ENCODE results near the gene MTCL1. TPM values are rescaled to one million over a fixed set of nuclear protein-coding genes. Genes with fewer than 3 reads are reported as not detected.
"Not testable (repeated sequence)": the region's sequence is repeated elsewhere in the genome, so short reads cannot be mapped to it uniquely, and the experiment has no call there.

Gene MTCL1
- total RNA-seq, 1 experiment from 2014 or later = 28.3 TPM

DNA sequence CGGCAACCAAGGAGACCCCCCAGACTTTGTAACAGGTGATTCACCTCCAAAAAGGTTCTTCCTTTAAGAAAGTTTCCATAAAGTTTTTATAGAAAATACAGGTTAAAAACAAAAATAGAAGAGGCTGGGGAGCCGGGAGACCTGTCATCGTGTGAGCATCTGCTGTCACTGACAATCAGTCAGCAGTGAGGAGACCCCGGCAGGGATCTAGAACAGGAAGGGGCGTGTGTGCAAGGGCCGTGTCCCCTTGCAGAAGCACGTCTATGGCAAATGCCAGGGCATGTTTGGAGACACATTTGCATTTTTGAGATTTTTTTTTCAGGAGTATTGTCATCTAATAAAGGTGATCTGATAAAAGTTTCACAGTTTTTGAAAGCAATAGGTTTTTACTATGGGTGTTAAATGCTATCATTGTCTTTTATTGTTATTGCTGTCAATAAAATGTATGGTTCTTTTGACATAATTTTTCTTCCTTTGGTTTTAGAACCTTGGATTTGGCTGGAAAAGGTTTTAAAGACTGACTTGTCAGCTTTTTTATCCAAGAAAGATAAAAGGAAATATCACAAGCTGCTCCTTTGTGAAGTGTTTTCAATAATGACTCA is 52.1 kb downstream of the MTCL1 start:
- TF ChIP-seq, protein P1, sequence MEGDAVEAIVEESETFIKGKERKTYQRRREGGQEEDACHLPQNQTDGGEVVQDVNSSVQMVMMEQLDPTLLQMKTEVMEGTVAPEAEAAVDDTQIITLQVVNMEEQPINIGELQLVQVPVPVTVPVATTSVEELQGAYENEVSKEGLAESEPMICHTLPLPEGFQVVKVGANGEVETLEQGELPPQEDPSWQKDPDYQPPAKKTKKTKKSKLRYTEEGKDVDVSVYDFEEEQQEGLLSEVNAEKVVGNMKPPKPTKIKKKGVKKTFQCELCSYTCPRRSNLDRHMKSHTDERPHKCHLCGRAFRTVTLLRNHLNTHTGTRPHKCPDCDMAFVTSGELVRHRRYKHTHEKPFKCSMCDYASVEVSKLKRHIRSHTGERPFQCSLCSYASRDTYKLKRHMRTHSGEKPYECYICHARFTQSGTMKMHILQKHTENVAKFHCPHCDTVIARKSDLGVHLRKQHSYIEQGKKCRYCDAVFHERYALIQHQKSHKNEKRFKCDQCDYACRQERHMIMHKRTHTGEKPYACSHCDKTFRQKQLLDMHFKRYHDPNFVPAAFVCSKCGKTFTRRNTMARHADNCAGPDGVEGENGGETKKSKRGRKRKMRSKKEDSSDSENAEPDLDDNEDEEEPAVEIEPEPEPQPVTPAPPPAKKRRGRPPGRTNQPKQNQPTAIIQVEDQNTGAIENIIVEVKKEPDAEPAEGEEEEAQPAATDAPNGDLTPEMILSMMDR (IDR thresholded peaks at IDR 0.05; ENCODE audit: insufficient read depth in 1 of 2, low read depth in 1 of 2, low read length in 1 of 2, severe bottlenecking in 1 of 2, unreplicated experiment in 1 of 2) = no peak
- Mint-ChIP-seq H3K4me1 (ENCODE audit: low read depth, unreplicated experiment) (no peaks in the 10 kb centered on the region), H3K4me3 (ENCODE audit: unreplicated experiment) (no peak overlapping the region), H3K27me3 (ENCODE audit: insufficient read depth, unreplicated experiment) (no peaks in the 10 kb centered on the region), H3K9me3 (ENCODE audit: unreplicated experiment) (peaks cover 18% of the 10 kb centered on the region), H3K27ac (ENCODE audit: unreplicated experiment) (no peak overlapping the region), H3K36me3 (ENCODE audit: insufficient read depth, unreplicated experiment) (no peaks in the 10 kb centered on the region)
- ChIA-PET CTCF (no interaction called here), POLR2A (no interaction called here)
- Histone ChIP-seq H3K36me3 (ENCODE audit: control insufficient read depth, insufficient read depth, low read length) (no peaks in the 10 kb centered on the region; the same call in 1 of the 2 replicates), H3K4me1 (no peaks in the 10 kb centered on the region), H3K4me3 (ENCODE audit: low read depth, low read length) (no peak overlapping the region), H3K27me3 (replicated peaks; ENCODE audit: control insufficient read depth, insufficient read depth, low read length) (no peaks in the 10 kb centered on the region), H3K9me3 (0 out of 2 replicates have a peak, but pooled peaks cover 3% of the 10 kb centered on the region)
- intact Hi-C loops (cut with micrococcal nuclease; ENCODE audit: unreplicated experiment) = no loop called here
- no TSS peak for BruUV-seq (replicated peaks)
- no peak for DNase-seq

DNA sequence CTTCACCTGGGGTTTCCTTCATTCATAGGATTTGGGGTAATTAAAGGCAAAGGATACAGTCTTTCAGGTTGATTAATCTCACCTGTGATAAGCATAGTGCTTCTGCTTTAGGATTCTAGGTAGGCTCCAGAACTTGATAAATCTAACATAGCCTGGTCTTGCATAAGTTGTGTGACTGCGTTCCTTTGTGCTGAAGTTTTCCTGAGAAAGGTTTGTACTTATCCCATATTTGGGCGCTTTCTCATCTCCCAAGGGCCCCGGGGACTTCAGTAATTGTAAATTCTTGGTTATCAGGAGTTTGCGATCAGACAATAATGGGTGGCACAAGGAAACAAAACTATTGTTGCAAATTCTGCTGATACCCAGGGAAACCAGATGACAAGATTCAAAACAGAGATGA is 53.1 kb downstream of the MTCL1 start:
- H3K27ac Mint-ChIP-seq (ENCODE audit: unreplicated experiment) = no peak overlapping the region
- TF ChIP-seq, protein P1 (IDR thresholded peaks at IDR 0.05; ENCODE audit: insufficient read depth in 1 of 2, low read depth in 1 of 2, low read length in 1 of 2, severe bottlenecking in 1 of 2, unreplicated experiment in 1 of 2) = no peak
- no peaks in the 10 kb centered on the region for H3K36me3 Mint-ChIP-seq (ENCODE audit: insufficient read depth, unreplicated experiment)
- no peaks in the 10 kb centered on the region for H3K27me3 ChIP-seq (replicated peaks; ENCODE audit: control insufficient read depth, insufficient read depth, low read length)
- CTCF ChIA-PET = no interaction called here
- H3K9me3 Mint-ChIP-seq (ENCODE audit: unreplicated experiment) = peaks cover 18% of the 10 kb centered on the region
- no peaks in the 10 kb centered on the region for H3K4me1 ChIP-seq
- no TSS peak for BruUV-seq (replicated peaks)
- no peaks in the 10 kb centered on the region for H3K27me3 Mint-ChIP-seq (ENCODE audit: insufficient read depth, unreplicated experiment)
- POLR2A ChIA-PET = no interaction called here
- DNase-seq = no peak
- no peaks in the 10 kb centered on the region for H3K4me1 Mint-ChIP-seq (ENCODE audit: low read depth, unreplicated experiment)
- no peaks in the 10 kb centered on the region for H3K36me3 ChIP-seq (ENCODE audit: control insufficient read depth, insufficient read depth, low read length)
- H3K4me3 ChIP-seq (ENCODE audit: low read depth, low read length) = no peak overlapping the region
- 0 out of 2 replicates have a peak, but pooled peaks cover 3% of the 10 kb centered on the region for H3K9me3 ChIP-seq
- intact Hi-C loops (cut with micrococcal nuclease; ENCODE audit: unreplicated experiment) = no loop called here
- no peak overlapping the region for H3K4me3 Mint-ChIP-seq (ENCODE audit: unreplicated experiment)

DNA sequence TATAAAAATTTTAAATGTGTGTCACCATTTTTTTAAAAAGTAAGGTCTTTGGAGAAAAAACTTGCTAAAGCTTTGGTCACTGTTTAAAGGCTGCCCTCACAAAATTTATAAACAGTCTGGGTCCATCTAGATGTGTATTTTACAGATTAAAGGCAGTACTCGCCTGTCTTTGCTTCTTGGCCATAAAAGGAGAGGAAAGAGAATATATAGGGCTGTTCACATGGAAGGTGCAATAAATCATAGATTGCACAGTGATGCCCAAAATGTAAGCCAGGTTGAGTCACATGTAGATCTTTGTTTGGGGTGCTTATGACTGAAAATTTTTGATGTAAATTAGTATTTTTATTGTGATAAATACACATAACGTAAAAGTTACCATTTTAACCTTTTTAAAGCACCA is 55.6 kb downstream of the MTCL1 start:
- Histone ChIP-seq H3K4me1 (no peaks in the 10 kb centered on the region), H3K36me3 (ENCODE audit: control insufficient read depth, insufficient read depth, low read length) (no peaks in the 10 kb centered on the region), H3K4me3 (ENCODE audit: low read depth, low read length) (no peak overlapping the region), H3K9me3 (0 out of 2 replicates have a peak, but pooled peaks cover 3% of the 10 kb centered on the region), H3K27me3 (replicated peaks; ENCODE audit: control insufficient read depth, insufficient read depth, low read length) (no peaks in the 10 kb centered on the region)
- H3K36me3 Mint-ChIP-seq (ENCODE audit: insufficient read depth, unreplicated experiment) = no peaks in the 10 kb centered on the region
- ChIA-PET POLR2A (no interaction called here), CTCF (no interaction called here)
- H3K9me3 Mint-ChIP-seq (ENCODE audit: unreplicated experiment) = peaks cover 18% of the 10 kb centered on the region
- H3K4me3 Mint-ChIP-seq (ENCODE audit: unreplicated experiment) = no peak overlapping the region
- no peaks in the 10 kb centered on the region for H3K27me3 Mint-ChIP-seq (ENCODE audit: insufficient read depth, unreplicated experiment)
- H3K27ac Mint-ChIP-seq (ENCODE audit: unreplicated experiment) = no peak overlapping the region
- BruUV-seq (replicated peaks) = no TSS peak
- no peaks in the 10 kb centered on the region for H3K4me1 Mint-ChIP-seq (ENCODE audit: low read depth, unreplicated experiment)
- DNase-seq = no peak
- TF ChIP-seq, protein P1 (IDR thresholded peaks at IDR 0.05; ENCODE audit: insufficient read depth in 1 of 2, low read depth in 1 of 2, low read length in 1 of 2, severe bottlenecking in 1 of 2, unreplicated experiment in 1 of 2) = no peak
- intact Hi-C loops (cut with micrococcal nuclease; ENCODE audit: unreplicated experiment) = no loop called here

DNA sequence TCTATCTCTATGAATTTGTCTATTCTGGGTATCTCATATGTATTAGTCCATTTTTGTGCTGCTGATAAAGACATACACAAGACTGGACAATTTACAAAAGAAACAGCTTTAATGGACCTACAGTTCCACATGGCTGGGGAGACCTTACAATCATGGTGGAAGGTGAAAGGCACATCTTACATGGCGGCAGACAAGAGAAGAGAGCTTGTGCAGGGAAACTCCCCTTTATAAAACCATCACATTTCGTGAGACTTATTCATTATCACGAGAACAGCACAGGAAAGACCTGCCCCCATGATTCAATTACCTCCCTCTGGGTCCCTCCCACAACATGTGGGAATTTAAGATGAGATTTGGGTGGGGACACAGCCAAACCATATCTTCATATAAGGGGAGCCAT is 56.2 kb downstream of the MTCL1 start:
- H3K36me3 Mint-ChIP-seq (ENCODE audit: insufficient read depth, unreplicated experiment); H3K4me3 Mint-ChIP-seq (ENCODE audit: unreplicated experiment); H3K27me3 Mint-ChIP-seq (ENCODE audit: insufficient read depth, unreplicated experiment); DNase-seq; intact Hi-C loops (cut with micrococcal nuclease; ENCODE audit: unreplicated experiment); H3K9me3 ChIP-seq; H3K4me1 Mint-ChIP-seq (ENCODE audit: low read depth, unreplicated experiment); CTCF ChIA-PET; H3K36me3 ChIP-seq (ENCODE audit: control insufficient read depth, insufficient read depth, low read length); BruUV-seq (replicated peaks); H3K27ac Mint-ChIP-seq (ENCODE audit: unreplicated experiment); H3K4me3 ChIP-seq (ENCODE audit: low read depth, low read length); H3K27me3 ChIP-seq (replicated peaks; ENCODE audit: control insufficient read depth, insufficient read depth, low read length); H3K4me1 ChIP-seq; POLR2A ChIA-PET: not testable (repeated sequence)
- peaks cover 18% of the 10 kb centered on the region for H3K9me3 Mint-ChIP-seq (ENCODE audit: unreplicated experiment)
